ENCODE data around the gene GCK. TPM values are rescaled to one million over a fixed set of nuclear protein-coding genes. Genes with fewer than 3 reads are reported as not detected.

GCK gene
- total and polyA plus RNA-seq, 4 donors = 0.09 to 12.7 (median 0.44) TPM

DNA sequence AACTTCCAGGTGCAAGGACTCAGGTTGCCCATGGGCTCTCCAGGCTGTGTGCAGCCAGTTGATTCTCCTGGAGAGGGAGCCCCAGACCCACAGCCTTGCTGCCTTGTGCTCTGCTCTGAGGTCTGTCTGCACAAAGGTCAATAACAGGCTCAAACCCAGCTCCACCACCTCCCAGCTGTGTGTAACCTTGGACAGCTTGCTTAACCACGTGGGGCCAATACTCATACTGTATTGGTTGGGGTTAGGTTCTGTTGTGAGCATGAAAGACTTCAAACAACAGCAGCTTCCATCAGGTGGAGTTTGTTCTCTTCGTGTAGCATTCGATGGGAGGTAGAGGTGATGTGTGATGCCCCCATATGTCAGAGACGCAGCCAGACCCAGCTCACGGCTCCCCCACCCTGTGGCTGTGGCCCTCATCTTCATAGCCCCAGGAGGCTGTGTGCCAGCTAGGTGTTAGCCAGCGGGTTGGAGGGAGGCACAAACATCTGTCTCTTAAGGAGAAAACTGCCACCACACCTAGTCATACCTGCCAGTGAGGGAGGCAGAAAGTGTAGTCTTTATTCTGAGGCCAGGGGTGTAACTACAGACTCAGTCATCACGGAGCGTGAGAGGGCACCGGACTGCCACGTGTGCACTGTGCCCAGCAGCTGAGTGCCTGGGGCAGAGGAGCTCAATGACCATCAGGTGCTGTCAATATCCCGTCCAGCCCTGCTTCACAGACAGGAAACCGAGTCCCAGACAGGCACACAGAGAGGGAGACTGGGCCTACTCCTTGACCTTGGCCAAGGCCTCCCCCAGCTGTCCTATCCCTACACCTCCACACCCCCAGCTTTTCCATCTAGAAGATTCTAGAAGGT is 57.8 kb downstream of the GCK start:
- DNase-seq (ENCODE audit: low spot score) = peak; percentile 44

More for the DNA sequence above, 57.8 kb downstream of the GCK start:
- Histone ChIP-seq H3K27ac (ENCODE audit: low read depth in 1 of 2, low read length in 2 of 2) (peak overlapping the region in 1 of 2 donors; percentile 40), H3K9me3 (ENCODE audit: control insufficient read depth in 4 of 4, low read length in 3 of 4) (no peaks in the 10 kb centered on the region), H3K9ac (ENCODE audit: low read depth in 1 of 2, low read length in 2 of 2) (no peak overlapping the region), H3K4me3 (ENCODE audit: low read depth in 1 of 3, low read length in 3 of 3) (no peak overlapping the region), H3K36me3 (ENCODE audit: control insufficient read depth in 4 of 4, insufficient read depth in 3 of 4, low read depth in 1 of 4, low read length in 3 of 4) (no peaks in the 10 kb centered on the region), H3K4me1 (ENCODE audit: control insufficient read depth in 4 of 4, insufficient read depth in 4 of 4, low read length in 3 of 4) (peaks cover 2 to 13% (median 8%) of the 10 kb centered on the region in 4 donors), H3K27me3 (ENCODE audit: control insufficient read depth in 4 of 4, insufficient read depth in 4 of 4, low read length in 3 of 4) (no peaks in the 10 kb centered on the region)
- WGBS = 69% methylated on average over 12 of the region's 12 CpGs
- TF ChIP-seq, protein P1, sequence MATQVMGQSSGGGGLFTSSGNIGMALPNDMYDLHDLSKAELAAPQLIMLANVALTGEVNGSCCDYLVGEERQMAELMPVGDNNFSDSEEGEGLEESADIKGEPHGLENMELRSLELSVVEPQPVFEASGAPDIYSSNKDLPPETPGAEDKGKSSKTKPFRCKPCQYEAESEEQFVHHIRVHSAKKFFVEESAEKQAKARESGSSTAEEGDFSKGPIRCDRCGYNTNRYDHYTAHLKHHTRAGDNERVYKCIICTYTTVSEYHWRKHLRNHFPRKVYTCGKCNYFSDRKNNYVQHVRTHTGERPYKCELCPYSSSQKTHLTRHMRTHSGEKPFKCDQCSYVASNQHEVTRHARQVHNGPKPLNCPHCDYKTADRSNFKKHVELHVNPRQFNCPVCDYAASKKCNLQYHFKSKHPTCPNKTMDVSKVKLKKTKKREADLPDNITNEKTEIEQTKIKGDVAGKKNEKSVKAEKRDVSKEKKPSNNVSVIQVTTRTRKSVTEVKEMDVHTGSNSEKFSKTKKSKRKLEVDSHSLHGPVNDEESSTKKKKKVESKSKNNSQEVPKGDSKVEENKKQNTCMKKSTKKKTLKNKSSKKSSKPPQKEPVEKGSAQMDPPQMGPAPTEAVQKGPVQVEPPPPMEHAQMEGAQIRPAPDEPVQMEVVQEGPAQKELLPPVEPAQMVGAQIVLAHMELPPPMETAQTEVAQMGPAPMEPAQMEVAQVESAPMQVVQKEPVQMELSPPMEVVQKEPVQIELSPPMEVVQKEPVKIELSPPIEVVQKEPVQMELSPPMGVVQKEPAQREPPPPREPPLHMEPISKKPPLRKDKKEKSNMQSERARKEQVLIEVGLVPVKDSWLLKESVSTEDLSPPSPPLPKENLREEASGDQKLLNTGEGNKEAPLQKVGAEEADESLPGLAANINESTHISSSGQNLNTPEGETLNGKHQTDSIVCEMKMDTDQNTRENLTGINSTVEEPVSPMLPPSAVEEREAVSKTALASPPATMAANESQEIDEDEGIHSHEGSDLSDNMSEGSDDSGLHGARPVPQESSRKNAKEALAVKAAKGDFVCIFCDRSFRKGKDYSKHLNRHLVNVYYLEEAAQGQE (IDR thresholded peaks at IDR 0.05) = peak; percentile 30
- TF ChIP-seq JUND (IDR thresholded peaks at IDR 0.05) (no peak), HNF4A (conservative IDR thresholded peaks at IDR 0.05) (peak; percentile 60 to 69), FOXA2 (IDR thresholded peaks at IDR 0.05) (peak; percentile 95), FOXA1 (IDR thresholded peaks at IDR 0.05) (peak; percentile 90), SP1 (IDR thresholded peaks at IDR 0.05) (peak; percentile 89), GABPA (IDR thresholded peaks at IDR 0.05 in 1 of 2, conservative IDR thresholded peaks at IDR 0.05 in 1 of 2) (peak in 1 of 2 donors; percentile 70), RXRA (IDR thresholded peaks at IDR 0.05) (peak; percentile 97), RAD21 (IDR thresholded peaks at IDR 0.05) (peak; percentile 97 to 99)
- TF ChIP-seq, protein P2, sequence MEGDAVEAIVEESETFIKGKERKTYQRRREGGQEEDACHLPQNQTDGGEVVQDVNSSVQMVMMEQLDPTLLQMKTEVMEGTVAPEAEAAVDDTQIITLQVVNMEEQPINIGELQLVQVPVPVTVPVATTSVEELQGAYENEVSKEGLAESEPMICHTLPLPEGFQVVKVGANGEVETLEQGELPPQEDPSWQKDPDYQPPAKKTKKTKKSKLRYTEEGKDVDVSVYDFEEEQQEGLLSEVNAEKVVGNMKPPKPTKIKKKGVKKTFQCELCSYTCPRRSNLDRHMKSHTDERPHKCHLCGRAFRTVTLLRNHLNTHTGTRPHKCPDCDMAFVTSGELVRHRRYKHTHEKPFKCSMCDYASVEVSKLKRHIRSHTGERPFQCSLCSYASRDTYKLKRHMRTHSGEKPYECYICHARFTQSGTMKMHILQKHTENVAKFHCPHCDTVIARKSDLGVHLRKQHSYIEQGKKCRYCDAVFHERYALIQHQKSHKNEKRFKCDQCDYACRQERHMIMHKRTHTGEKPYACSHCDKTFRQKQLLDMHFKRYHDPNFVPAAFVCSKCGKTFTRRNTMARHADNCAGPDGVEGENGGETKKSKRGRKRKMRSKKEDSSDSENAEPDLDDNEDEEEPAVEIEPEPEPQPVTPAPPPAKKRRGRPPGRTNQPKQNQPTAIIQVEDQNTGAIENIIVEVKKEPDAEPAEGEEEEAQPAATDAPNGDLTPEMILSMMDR (IDR thresholded peaks at IDR 0.05; ENCODE audit: low read depth, low read length, missing input control) = peak; percentile 84
- TF ChIP-seq, protein P3, sequence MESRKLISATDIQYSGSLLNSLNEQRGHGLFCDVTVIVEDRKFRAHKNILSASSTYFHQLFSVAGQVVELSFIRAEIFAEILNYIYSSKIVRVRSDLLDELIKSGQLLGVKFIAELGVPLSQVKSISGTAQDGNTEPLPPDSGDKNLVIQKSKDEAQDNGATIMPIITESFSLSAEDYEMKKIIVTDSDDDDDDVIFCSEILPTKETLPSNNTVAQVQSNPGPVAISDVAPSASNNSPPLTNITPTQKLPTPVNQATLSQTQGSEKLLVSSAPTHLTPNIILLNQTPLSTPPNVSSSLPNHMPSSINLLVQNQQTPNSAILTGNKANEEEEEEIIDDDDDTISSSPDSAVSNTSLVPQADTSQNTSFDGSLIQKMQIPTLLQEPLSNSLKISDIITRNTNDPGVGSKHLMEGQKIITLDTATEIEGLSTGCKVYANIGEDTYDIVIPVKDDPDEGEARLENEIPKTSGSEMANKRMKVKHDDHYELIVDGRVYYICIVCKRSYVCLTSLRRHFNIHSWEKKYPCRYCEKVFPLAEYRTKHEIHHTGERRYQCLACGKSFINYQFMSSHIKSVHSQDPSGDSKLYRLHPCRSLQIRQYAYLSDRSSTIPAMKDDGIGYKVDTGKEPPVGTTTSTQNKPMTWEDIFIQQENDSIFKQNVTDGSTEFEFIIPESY (IDR thresholded peaks at IDR 0.05) = no peak
